Measurements from ENCODE around the gene CDC42EP2.

CDC42EP2 gene

GRCh38 chr11:65334696-65335295 lies 20.1 kb downstream of the CDC42EP2 start:
- no peak for TF ChIP-seq CTCF (IDR thresholded peaks at IDR 0.05)
- H3K4me3 ChIP-seq (ENCODE audit: low read depth in 1 of 2, low read length in 1 of 2): peak overlapping the region; percentile 88 to 98

DNA sequence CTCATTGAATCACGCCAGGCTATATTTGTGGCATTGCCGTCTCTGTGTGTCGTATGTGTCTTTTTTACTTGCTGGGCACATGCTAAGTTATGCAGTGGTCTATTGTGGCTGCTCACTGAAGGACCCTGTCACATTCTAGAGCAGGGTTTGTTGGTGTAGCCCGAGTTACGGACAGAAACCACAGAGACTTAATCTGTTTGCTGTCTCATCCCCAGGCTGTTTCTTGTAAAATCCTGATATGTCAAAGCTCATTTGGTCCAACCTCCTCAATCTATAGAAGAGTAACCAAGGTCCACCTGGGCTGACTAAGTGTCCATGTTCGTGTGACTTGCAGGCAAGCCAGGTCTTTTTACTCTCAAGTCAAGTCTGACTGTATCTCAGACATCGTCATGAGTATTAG lies 24.0 kb downstream of the CDC42EP2 start:
- no peak overlapping the region for H3K4me3 ChIP-seq (ENCODE audit: low read depth in 1 of 2, low read length in 1 of 2)
- peaks cover 15 to 17% of the 10 kb centered on the region in 2 experiments for H3K4me1 ChIP-seq (ENCODE audit: control insufficient read depth in 1 of 2, insufficient read depth in 1 of 2, low read depth in 1 of 2, low read length in 1 of 2)
- H3K9me3 ChIP-seq: no peaks in the 10 kb centered on the region
- H3K27me3 ChIP-seq: no peaks in the 10 kb centered on the region
- H3K27ac ChIP-seq: no peak overlapping the region
- peaks cover 48% of the 10 kb centered on the region for H3K36me3 ChIP-seq
- TF ChIP-seq CTCF (IDR thresholded peaks at IDR 0.05): no peak

More at GRCh38 chr11:65334696-65335295, 20.1 kb downstream of the CDC42EP2 start:
- H3K9me3 ChIP-seq: no peaks in the 10 kb centered on the region
- H3K36me3 ChIP-seq: peaks cover 9% of the 10 kb centered on the region
- peak overlapping the region; percentile 83 for H3K27ac ChIP-seq
- H3K27me3 ChIP-seq: no peaks in the 10 kb centered on the region
- H3K4me1 ChIP-seq (ENCODE audit: control insufficient read depth in 1 of 2, insufficient read depth in 1 of 2, low read depth in 1 of 2, low read length in 1 of 2): peaks cover 15 to 20% of the 10 kb centered on the region in 2 experiments

DNA sequence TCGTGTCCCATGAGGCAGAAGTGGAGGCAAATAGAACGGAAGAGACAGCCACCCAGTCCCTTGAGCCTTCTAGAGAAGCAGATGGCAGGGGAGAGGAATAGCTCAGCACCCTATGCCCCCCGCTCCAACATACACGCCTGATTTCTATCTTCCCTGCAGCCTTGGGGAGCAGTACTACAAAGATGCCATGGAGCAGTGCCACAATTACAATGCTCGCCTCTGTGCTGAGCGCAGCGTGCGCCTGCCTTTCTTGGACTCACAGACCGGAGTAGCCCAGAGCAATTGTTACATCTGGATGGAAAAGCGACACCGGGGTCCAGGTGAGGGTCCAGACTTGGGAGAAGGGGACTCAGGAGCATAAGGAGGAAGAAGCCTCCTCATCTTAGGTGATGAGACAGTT lies 25.6 kb downstream of the CDC42EP2 start:
- Histone ChIP-seq H3K9me3 (no peaks in the 10 kb centered on the region), H3K4me1 (ENCODE audit: control insufficient read depth in 1 of 2, insufficient read depth in 1 of 2, low read depth in 1 of 2, low read length in 1 of 2) (peaks cover 4 to 5% of the 10 kb centered on the region in 2 experiments), H3K36me3 (peaks cover 63% of the 10 kb centered on the region), H3K27me3 (no peaks in the 10 kb centered on the region), H3K27ac (no peak overlapping the region), H3K4me3 (ENCODE audit: low read depth in 1 of 2, low read length in 1 of 2) (no peak overlapping the region)
- no peak for TF ChIP-seq CTCF (IDR thresholded peaks at IDR 0.05)

DNA sequence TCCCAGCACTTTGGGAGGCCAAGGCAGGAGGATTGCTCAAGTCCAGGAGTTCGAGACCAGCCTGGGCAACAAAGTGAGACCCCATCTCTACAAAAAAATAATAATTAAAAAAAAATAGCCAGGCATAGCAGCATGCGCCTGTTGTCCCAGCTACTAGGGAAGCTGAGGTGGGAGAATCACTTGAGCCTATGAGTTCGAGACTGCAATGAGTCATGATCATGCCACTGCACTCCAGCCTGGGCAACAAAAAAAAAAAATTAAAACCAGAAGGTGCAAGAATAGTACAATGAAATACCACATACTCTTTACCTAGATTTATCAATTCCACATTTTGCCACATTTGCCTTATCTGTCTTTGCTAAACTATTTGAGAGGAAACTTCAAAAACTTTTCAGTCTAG lies 27.2 kb downstream of the CDC42EP2 start:
- no peak for TF ChIP-seq CTCF (IDR thresholded peaks at IDR 0.05)
- no peaks in the 10 kb centered on the region for H3K27me3 ChIP-seq
- H3K9me3 ChIP-seq: no peaks in the 10 kb centered on the region
- H3K4me1 ChIP-seq (ENCODE audit: control insufficient read depth in 1 of 2, insufficient read depth in 1 of 2, low read depth in 1 of 2, low read length in 1 of 2): no peaks in the 10 kb centered on the region
- peaks cover 80% of the 10 kb centered on the region for H3K36me3 ChIP-seq
- H3K4me3 ChIP-seq (ENCODE audit: low read depth in 1 of 2, low read length in 1 of 2): no peak overlapping the region
- no peak overlapping the region for H3K27ac ChIP-seq

DNA sequence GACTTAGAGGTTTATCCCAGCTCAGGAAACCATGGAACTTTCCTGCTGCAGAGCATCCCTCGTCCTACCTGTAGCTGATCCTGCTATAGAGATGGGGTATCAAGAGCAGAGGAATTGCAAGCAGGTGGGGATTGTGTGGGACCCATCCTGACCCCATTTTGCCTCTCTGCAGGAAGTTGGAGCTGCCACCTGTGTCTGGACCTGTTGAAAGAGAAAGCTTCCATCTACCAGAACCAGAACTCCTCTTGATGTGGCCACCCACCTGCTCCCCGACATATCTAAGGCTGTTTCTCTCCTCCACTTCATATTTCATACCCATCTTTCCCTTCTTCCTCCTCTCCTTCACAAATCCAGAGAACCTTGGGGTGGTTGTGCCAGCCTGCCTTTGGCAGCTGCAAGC lies 36.8 kb downstream of the CDC42EP2 start:
- peaks cover 70% of the 10 kb centered on the region for H3K36me3 ChIP-seq
- peak overlapping the region; percentile 10 for H3K27ac ChIP-seq
- peaks cover 7% of the 10 kb centered on the region for H3K27me3 ChIP-seq
- peaks cover 12 to 18% of the 10 kb centered on the region in 2 experiments for H3K4me1 ChIP-seq (ENCODE audit: control insufficient read depth in 1 of 2, insufficient read depth in 1 of 2, low read depth in 1 of 2, low read length in 1 of 2)
- no peak overlapping the region for H3K4me3 ChIP-seq (ENCODE audit: low read depth in 1 of 2, low read length in 1 of 2)
- H3K9me3 ChIP-seq: no peaks in the 10 kb centered on the region
- no peak for TF ChIP-seq CTCF (IDR thresholded peaks at IDR 0.05)

All from neutrophil (primary cell).